Gastroesophageal sphincter (tissue), 4 donors: ENCODE results near the gene SDK1. TPM values are rescaled to one million over a fixed set of nuclear protein-coding genes. Genes with fewer than 3 reads are reported as not detected.

Source experiments
- ATAC-seq: fragments of 150-250 bp; one replicate; pipeline ENCODE4 v1.9.1; 2016; ENCODE audit warnings: mild to moderate bottlenecking, moderate library complexity
- H3K27ac ChIP-seq, 4 donors: fragments of 200-600 bp; sonication (generic) in 3 of 4; 1 replicate in 3 of 4; 2 replicates in 1 of 4; pipeline ENCODE4 v1.5.1; 2016 to 2019
- H3K27me3 ChIP-seq: fragments of 200-600 bp; sonication (generic); one replicate; pipeline ENCODE4 v1.5.1; 2019
- H3K36me3 ChIP-seq, 2 donors: fragments of 200-600 bp; sonication (generic); one replicate each; pipeline ENCODE4 v1.5.1; 2019; ENCODE audit warnings: control low read depth in 1 of 2
- H3K4me1 ChIP-seq, 3 donors: fragments of 200-600 bp; sonication (generic); 1 replicate in 2 of 3; 2 replicates in 1 of 3; pipeline ENCODE4 v1.5.1; 2016 to 2019; ENCODE audit warnings: control low read depth in 2 of 3
- H3K4me3 ChIP-seq, 2 donors: fragments of 200-600 bp; sonication (generic); one replicate each; pipeline ENCODE4 v1.5.1; 2019; ENCODE audit warnings: mild to moderate bottlenecking in 1 of 2, moderate library complexity in 1 of 2
- H3K9me3 ChIP-seq, 3 donors: fragments of 200-600 bp; sonication (generic); one replicate each; pipeline ENCODE4 v1.5.1; 2017 to 2019; ENCODE audit warnings: control low read depth in 2 of 3
- EP300 ChIP-seq: sonication (generic); formaldehyde crosslinking; IDR thresholded peaks from one replicate; pipeline ENCODE4 v1.6.1; 2017; ENCODE audit warnings: antibody characterized with exemption, mild to moderate bottlenecking
- POLR2A ChIP-seq, 2 donors: fragments of 450-650 bp; IDR thresholded peaks; one replicate each; pipeline ENCODE4 v1.6.1; 2017; ENCODE audit warnings: antibody characterized with exemption in 2 of 2, mild to moderate bottlenecking in 2 of 2, moderate library complexity in 1 of 2
- POLR2AphosphoS5 ChIP-seq: sonication (generic); formaldehyde crosslinking; IDR thresholded peaks from one replicate; pipeline ENCODE4 v1.6.1; 2017; ENCODE audit warnings: antibody characterized with exemption
- WGBS, 2 donors: methylation state at CpG; one replicate each; pipeline ENCODE4 v1.1.5; 2018; ENCODE audit warnings: low coverage in 1 of 2; 5-methylcytosine and 5-hydroxymethylcytosine counted together
- total RNA-seq, 4 donors: library from RNA; depleted of rRNA; stranded (reverse); fragments of >200 nt; gene quantifications; one replicate each; pipeline ENCODE4 v1.1.0, GENCODE V29; 2016
- TF ChIP-seq, protein P1 (sequence below), 4 experiments: fragments of 200-600 bp in 2 of 4; fragments of 450-650 bp in 2 of 4; sonication (generic) in 1 of 4; IDR thresholded peaks; one replicate each; pipeline ENCODE4 v1.5.1; 2017 to 2019; ENCODE audit warnings: antibody characterized with exemption in 4 of 4, mild to moderate bottlenecking in 2 of 4, moderate library complexity in 2 of 4

SDK1 gene
- total RNA-seq, 4 donors from 2014 or later: 6.1 to 13.6 (median 8.7) TPM

DNA sequence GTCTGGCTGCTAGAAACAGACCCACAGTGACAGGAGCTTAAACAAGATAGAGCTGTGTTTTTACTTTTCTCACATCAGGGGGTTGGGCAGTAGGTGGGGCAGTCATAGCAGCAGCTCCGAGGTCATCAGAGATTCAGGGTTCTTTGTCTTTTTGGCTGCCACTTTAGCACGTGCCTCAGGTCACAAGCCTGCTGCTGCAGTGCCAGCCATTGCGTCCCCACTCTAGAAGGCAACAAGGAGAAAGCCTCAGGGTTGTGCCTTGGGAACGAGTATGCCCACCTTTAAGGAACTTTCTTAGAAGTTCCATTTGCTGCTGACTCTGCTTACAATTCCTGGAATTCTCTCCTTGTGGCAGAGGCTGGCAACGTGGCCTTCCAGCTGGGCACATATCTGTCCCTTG, 720.4 kb downstream of the SDK1 start:
- Histone ChIP-seq H3K9me3 (peaks cover 0 to 27% (median 0%) of the 10 kb centered on the region in 3 donors), H3K4me3 (no peak overlapping the region), H3K36me3 (no peaks in the 10 kb centered on the region), H3K4me1 (no peaks in the 10 kb centered on the region), H3K27me3 (no peaks in the 10 kb centered on the region), H3K27ac (no peak overlapping the region)
- no peak for ATAC-seq
- TF ChIP-seq, protein P1, sequence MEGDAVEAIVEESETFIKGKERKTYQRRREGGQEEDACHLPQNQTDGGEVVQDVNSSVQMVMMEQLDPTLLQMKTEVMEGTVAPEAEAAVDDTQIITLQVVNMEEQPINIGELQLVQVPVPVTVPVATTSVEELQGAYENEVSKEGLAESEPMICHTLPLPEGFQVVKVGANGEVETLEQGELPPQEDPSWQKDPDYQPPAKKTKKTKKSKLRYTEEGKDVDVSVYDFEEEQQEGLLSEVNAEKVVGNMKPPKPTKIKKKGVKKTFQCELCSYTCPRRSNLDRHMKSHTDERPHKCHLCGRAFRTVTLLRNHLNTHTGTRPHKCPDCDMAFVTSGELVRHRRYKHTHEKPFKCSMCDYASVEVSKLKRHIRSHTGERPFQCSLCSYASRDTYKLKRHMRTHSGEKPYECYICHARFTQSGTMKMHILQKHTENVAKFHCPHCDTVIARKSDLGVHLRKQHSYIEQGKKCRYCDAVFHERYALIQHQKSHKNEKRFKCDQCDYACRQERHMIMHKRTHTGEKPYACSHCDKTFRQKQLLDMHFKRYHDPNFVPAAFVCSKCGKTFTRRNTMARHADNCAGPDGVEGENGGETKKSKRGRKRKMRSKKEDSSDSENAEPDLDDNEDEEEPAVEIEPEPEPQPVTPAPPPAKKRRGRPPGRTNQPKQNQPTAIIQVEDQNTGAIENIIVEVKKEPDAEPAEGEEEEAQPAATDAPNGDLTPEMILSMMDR (IDR thresholded peaks at IDR 0.05): no peak
- TF ChIP-seq POLR2A (IDR thresholded peaks at IDR 0.05) (no peak), EP300 (no peak), POLR2AphosphoS5 (no peak)
- WGBS, 2 donors: 71% methylated on average over 1 of the region's 5 CpGs; no CpG with 5 or more reads in 1 of the 2 donors

DNA sequence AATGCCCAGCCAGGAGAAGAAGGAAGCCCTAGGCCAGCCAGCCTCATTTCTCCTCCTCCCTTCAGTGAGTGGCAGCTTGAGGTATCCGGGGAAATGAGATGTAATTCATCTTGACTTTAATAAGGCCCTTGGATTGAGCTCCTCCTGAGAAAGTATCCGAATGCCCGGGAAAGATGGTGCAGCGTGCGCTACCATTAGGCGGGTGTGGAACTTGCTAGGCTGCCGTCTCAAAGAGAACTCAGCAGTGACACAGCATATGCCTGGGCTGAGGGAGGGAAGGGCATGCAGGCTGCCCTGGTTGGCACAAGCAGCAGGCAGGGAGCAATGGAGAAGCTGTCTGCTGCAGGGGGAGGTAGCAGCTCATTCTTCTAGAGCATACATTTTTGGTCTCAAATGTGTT, 721.2 kb downstream of the SDK1 start:
- Histone ChIP-seq H3K27me3 (no peaks in the 10 kb centered on the region), H3K36me3 (no peaks in the 10 kb centered on the region), H3K27ac (no peak overlapping the region), H3K4me3 (no peak overlapping the region), H3K9me3 (peaks cover 0 to 27% (median 0%) of the 10 kb centered on the region in 3 donors), H3K4me1 (no peaks in the 10 kb centered on the region)
- TF ChIP-seq, protein P1 (IDR thresholded peaks at IDR 0.05): no peak
- no peak for TF ChIP-seq POLR2AphosphoS5
- no peak for TF ChIP-seq POLR2A (IDR thresholded peaks at IDR 0.05)
- no peak for TF ChIP-seq EP300
- ATAC-seq: no peak
- 57 to 86% methylated on average over 1 to 7 of the region's 7 CpGs for WGBS, 2 donors

DNA sequence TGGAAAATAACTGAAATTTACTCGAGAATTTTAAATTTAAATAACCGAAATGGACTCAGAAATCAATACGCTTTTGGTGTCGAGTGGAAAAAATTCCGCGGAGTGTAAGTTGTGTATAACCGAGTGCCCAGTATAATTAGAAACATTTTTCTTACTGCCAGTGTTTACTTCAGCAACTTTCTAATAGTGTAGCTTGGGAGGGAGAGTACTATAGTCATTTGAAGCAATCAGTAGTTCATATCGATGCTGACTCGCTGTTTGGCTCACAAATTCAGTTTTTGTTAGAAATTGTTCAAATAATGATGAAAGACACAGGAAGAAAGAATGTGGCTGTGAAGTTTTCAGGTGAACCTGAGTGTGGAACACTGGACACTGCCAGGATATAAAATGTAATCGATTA, 722.5 kb downstream of the SDK1 start:
- 70 to 77% methylated on average over 10 of the region's 10 CpGs for WGBS, 2 donors
- TF ChIP-seq, protein P1 (IDR thresholded peaks at IDR 0.05): no peak
- TF ChIP-seq POLR2A (IDR thresholded peaks at IDR 0.05): no peak
- no peak for TF ChIP-seq EP300
- no peak for TF ChIP-seq POLR2AphosphoS5
- Histone ChIP-seq H3K9me3 (peaks cover 0 to 22% (median 0%) of the 10 kb centered on the region in 3 donors), H3K4me3 (no peak overlapping the region), H3K27me3 (no peaks in the 10 kb centered on the region), H3K36me3 (no peaks in the 10 kb centered on the region), H3K27ac (no peak overlapping the region), H3K4me1 (no peaks in the 10 kb centered on the region)
- no peak for ATAC-seq

DNA sequence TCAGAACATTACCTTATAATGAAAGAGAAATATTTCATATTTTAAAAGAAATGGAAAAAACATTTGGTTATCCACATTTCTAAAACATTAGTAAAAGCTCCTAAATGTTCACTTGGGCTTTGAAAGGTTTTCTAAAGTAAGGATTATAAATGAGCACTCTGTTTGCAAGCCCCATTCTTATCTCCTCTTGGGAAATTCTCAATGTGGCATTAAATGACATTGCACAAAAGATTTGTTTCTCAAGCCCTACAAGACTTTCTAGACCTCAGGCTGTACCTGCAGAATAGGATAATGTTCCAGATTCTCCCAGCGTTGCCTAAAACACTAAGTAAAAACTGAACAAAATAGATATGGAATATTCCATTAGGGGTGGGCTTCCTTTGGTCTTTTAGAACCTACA, 723.1 kb downstream of the SDK1 start:
- H3K27me3 ChIP-seq: no peaks in the 10 kb centered on the region
- 33 to 50% methylated on average over 1 of the region's 1 CpG for WGBS, 2 donors
- no peak overlapping the region for H3K27ac ChIP-seq
- H3K4me1 ChIP-seq: no peaks in the 10 kb centered on the region
- H3K4me3 ChIP-seq: no peak overlapping the region
- TF ChIP-seq, protein P1 (IDR thresholded peaks at IDR 0.05): no peak
- TF ChIP-seq POLR2A (IDR thresholded peaks at IDR 0.05) (no peak), EP300 (no peak), POLR2AphosphoS5 (no peak)
- no peaks in the 10 kb centered on the region for H3K36me3 ChIP-seq
- peaks cover 0 to 16% (median 0%) of the 10 kb centered on the region in 3 donors for H3K9me3 ChIP-seq
- no peak for ATAC-seq

DNA sequence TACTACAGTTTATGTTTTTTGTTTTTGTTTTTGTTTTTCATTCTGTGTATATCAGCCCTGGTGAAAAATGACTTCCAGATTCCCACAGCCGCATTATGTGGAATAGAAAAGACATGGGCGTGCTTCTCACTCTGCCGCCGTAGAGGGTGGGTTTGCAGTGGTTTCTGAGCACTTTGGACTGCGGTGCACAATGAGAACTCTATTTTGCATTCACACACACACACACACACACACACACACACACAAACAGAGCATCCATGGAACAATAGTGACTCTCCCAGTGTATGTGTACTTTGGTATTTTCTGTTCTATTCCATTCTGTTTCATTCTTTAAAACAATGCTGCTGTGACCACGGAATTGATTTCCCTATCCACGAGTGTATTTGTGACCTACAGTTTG, 723.8 kb downstream of the SDK1 start:
- Histone ChIP-seq H3K36me3 (no peaks in the 10 kb centered on the region), H3K27ac (no peak overlapping the region), H3K4me3 (no peak overlapping the region), H3K27me3 (no peaks in the 10 kb centered on the region), H3K9me3 (peaks cover 0 to 14% (median 0%) of the 10 kb centered on the region in 3 donors), H3K4me1 (no peaks in the 10 kb centered on the region)
- no peak for ATAC-seq
- TF ChIP-seq POLR2AphosphoS5 (no peak), POLR2A (IDR thresholded peaks at IDR 0.05) (no peak), EP300 (no peak)
- TF ChIP-seq, protein P1 (IDR thresholded peaks at IDR 0.05): no peak
- 83 to 91% methylated on average over 3 to 6 of the region's 7 CpGs for whole genome bisulfite sequencing, 2 donors
